ENCODE data around the gene SMTN.
A peak's percentile ranks its signal among the peaks of the same experiment; 100 is the strongest.
"Not testable (repeated sequence)": the region's sequence is repeated elsewhere in the genome, so short reads cannot be mapped to it uniquely, and the experiment has no call there.

SMTN gene

GRCh38 chr22:31073125-31073524, 8.0 kb upstream of the SMTN start:
- DNase-seq = not testable (repeated sequence)

- not testable (repeated sequence) for DNase-seq
Observed at GRCh38 chr22:31073545-31074145, 7.5 kb upstream of the SMTN start.

- peak; percentile 72 for DNase-seq
Observed at GRCh38 chr22:31075961-31076360, 5.2 kb upstream of the SMTN start.

GRCh38 chr22:31077681-31078080, 3.4 kb upstream of the SMTN start:
- DNase-seq = no peak

GRCh38 chr22:31078389-31078788, 2.7 kb upstream of the SMTN start:
- DNase-seq = not testable (repeated sequence)

GRCh38 chr22:31079095-31079642, 1.9 kb upstream of the SMTN start:
- DNase-seq = no peak

GRCh38 chr22:31080164-31080847, 812 bp upstream of the SMTN start:
- no peak for DNase-seq

DNA sequence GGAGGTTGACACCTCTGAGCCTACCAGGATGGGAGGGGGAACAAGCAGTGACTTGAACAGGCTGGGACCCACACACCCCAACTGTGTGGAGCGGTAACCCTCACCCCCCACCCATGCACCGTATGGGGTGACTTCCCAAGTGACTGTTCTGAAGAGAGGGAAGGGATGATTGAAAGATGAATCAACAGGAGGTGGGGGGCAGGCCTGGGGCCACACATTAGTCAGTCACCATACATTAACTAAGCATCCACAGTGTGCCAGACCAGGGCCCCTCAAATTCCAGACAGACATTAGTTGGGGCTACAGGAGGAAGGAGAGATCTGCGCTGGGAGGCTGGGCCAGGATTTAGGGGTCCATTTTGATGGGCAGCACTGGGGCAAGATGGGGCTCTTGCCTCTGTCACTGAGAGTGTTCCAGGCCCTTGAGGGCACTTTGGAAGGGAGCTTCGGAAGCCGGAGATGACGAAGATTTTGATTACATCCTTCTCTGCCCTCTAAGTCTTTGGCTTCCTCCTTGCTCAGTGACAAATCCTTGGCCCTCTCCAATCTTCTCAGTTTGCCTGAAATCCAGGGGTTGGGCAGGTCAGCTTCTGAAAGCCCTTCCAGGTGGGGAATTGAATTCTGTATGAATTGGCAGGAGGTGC, 966 bp downstream of the SMTN start:
- DNase-seq = peak; percentile 50

- peak; percentile 55 for DNase-seq
Observed at GRCh38 chr22:31082606-31083376, 1.7 kb downstream of the SMTN start.

GRCh38 chr22:31083377-31083768, 2.3 kb downstream of the SMTN start:
- DNase-seq = no peak

DNA sequence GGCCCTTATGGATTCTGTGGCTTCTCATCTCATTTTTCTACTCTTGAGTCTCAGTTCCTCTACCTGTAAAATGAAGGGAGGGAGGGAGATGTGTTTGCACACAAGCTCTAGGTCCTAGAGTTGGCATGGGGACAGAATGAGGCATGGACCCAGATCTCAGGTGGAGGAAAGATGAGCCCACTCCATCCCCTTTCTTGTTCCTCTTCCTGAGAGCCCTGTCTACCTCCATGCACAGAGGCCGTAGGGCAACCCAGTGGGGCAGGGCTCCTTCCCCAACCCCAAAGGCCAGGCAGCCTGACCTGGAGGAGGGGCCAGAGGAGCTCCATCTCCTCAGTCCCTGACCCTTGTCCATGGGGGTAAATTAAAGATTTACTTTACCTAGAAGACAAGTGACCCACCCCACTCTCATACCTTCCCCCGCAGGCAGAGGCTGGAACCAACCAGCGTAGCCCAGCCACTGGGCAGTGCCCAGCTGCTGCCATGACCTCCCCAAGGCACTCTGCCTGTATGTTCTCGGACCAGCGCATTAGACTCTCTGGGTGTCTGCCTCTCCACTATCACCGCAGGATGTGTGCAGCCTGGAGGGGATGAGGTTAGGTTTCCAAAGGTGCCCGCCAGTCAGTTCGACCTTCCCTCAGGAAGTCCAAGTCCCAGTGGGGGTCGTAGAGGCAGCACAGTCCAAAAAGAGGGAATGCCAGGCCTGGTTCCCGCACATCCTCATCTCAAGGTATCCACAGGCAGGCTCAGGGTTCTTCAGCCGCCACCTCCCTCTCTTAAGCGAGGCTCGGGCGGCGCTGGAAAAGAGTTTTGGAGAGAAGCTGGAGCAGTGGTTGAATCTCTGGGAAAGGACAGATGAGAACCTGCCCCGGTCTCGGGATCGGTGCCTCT, 3.0 kb downstream of the SMTN start:
- DNase-seq = no peak

DNA sequence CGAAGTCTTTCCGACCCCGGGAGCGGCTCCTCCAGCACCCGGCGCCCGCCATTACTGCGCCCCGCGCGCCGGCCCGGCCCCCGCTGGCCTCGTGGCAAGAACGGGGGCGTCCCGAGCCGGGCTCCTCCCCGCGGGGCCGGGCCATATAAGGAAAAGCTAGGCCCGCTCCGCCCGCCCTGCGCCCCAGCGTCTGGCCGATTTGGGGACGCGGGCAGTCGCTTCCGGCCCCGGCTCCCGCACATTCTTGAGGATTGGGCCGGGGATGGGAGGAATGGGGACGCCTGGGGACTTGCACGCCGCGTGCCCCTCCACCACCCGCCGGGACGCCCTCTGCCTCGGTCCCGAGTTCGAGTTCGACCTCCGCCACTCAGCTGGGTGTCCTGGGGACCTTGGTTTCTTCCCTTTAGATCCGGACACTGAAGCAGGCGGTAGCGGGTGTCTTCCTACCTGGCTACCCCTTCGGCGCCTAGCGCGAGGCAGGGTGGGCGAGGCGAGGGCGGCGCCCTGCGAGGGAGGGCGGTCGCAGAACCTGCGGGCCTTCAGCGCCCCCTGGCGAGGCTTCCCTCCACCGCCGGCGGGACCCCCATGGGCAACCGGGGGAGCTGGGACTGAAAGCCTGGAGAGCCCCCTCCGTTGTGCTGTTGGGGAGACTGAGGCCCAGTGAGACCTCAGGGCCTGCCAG, 3.8 kb downstream of the SMTN start:
- peak; percentile 89 for DNase-seq

- no peak for DNase-seq
Observed at GRCh38 chr22:31085493-31085824, 4.3 kb downstream of the SMTN start.

DNA sequence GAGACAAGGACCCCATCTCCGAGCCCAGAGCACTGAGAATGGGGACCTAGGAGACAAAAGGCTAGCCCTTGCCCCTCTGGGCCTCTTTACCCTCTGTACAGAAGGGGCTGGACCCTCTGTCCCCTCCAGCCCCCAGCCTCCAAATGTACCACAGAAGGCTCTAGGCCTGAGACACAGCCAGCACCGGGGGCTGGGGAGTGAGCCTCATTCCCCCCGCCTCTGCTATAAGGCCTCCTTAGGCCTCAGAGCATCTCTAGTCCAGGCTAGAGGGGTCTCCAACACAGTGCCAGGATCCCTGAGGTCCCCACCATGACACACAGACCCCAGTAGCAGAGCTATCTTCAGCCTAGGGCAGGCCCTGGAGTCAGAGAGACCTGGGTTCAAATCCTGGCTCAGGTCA, 4.8 kb downstream of the SMTN start:
- no peak for DNase-seq

DNA sequence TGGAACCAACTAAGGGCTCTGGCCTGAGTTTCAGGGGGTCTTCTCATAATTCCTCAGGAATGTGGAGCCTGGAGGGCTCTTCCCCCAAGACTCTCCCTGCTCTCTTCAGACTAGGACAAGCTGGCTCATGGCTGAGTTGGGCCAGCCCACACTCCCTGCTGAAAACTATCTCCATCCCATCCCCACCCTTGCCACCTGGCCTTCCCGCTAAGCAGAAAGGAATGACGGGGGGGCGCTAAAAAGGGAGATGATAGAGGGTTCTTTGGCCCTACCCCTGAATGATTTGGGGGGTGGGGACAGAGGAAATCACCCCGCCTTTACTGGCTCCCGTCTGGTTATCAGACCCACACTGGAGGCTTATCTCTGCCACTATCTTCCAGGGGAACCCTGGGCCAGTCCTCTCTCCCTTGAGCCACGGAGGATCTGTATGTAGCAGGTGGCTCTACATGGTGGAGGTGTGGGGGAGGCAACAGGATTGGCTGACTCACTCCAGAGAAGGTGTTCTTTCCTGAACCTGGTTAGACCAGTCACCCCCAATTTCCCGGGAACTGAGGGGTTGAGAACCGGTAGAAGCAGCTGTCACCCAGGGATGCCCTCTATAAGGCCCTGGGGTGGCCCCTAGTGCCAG, 5.7 kb downstream of the SMTN start:
- DNase-seq = no peak

GRCh38 chr22:31087744-31088215, 6.7 kb downstream of the SMTN start:
- DNase-seq = no peak

DNA sequence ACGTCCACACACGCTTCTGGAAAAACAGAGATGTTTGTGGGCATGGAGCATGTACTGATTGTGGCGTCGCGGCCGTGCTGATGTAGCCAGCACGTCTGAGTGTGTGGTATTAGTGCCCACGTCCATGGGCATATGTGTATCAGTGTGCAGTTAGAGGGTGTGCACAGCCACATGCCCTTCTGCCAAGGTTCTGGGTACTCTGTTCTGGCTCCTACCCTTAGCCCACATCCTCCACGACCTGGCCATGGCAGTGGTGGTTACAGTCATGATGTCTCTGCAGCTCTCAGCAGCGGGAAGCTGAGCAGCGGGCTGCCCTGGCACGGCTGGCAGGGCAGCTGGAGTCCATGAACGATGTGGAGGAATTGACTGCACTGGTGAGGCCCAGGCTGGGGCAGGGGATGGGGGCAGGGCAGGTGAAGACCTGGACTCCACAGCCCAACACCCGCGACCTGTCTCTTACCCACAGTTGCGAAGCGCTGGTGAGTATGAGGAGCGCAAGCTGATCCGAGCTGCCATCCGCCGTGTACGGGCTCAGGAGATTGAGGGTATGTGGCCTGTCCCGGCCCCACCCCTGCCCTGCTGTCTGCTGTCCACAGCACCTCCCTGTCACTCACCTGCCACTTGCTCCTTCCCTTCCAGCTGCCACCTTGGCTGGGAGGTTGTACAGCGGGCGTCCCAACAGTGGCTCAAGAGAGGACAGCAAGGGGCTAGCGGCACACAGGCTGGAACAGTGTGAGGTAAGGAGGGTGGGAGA, 7.3 kb downstream of the SMTN start:
- no peak for DNase-seq

DNA sequence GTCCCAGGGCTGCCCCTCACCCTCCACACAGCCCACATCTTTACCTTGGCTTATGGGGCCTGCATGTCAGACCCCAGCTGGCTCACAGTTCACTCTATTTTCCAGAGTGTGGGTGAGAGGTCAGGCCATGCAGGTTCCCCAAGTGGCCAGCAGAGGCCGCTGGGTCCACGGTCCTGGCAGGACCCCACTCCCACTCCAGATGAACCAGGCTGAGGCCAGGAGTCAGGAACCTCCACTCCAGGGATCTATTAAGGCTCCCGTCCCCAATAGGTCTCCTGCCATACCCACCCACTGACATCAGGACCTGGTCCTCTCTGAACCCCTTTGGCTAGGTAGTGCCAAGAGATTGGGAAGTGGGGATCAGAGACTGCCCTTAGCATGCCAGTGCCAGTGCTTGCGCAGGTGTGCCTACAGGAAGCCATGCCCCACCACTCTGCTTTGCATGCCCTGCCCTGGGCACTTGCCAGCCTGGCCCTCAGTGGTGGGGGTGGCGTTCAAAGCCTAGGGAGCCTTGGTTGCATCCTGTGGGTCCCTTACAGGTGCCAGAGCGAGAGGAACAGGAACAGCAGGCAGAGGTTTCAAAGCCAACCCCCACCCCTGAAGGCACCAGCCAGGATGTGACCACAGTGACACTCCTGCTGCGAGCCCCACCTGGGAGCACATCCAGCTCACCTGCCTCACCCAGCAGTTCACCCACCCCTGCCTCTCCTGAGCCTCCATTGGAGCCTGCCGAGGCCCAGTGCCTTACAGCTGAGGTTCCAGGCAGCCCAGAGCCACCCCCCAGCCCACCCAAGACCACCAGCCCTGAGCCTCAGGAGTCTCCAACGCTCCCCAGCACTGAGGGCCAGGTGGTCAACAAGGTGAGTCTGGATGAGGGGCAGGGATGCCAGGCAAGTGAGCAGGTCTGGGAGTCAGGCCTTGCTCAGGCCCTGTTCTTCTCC, 8.3 kb downstream of the SMTN start:
- no peak for DNase-seq
